MM.1S (cell line): ENCODE results near the gene SENP1.

Experiments
- DNase-seq: peaks from one replicate; pipeline ENCODE4 v3.0.0-alpha.2; 2015
- H2AFZ ChIP-seq: fragments of 300-600 bp; sonication (generic); 2 replicates; pipeline ENCODE4 v1.6.0; 2016; ENCODE audit warnings: antibody characterized with exemption, low read length
- H3F3A ChIP-seq: fragments of 300-600 bp; sonication (generic); 2 replicates; pipeline ENCODE4 v1.6.1; 2016; ENCODE audit warnings: mild to moderate bottlenecking, antibody characterized with exemption, low read length, moderate library complexity, mixed read lengths; ENCODE audit not compliant: insufficient read depth
- H3K27ac ChIP-seq: fragments of 300-600 bp; sonication (generic); 2 replicates; pipeline ENCODE4 v1.5.1; 2016; ENCODE audit warnings: mild to moderate bottlenecking, low read length
- H3K27me3 ChIP-seq: fragments of 300-600 bp; sonication (generic); replicated peaks from 2 replicates; pipeline ENCODE4 v1.6.0; 2016; ENCODE audit warnings: low read length; ENCODE audit not compliant: insufficient read depth
- H3K36me3 ChIP-seq: fragments of 300-600 bp; sonication (generic); replicated peaks from 2 replicates; pipeline ENCODE4 v1.6.1; 2016; ENCODE audit warnings: mild to moderate bottlenecking, low read length, mixed read lengths; ENCODE audit not compliant: insufficient read depth
- H3K4me1 ChIP-seq: fragments of 300-600 bp; sonication (generic); 2 replicates; pipeline ENCODE4 v1.6.1; 2016; ENCODE audit warnings: low read length, mixed read lengths
- H3K4me2 ChIP-seq: fragments of 300-600 bp; sonication (generic); 2 replicates; pipeline ENCODE4 v1.6.0; 2016; ENCODE audit warnings: low read depth, low read length
- H3K4me3 ChIP-seq: fragments of 300-600 bp; sonication (generic); 2 replicates; pipeline ENCODE4 v1.5.1; 2016; ENCODE audit warnings: low read length, mixed read lengths
- H3K79me2 ChIP-seq: fragments of 300-600 bp; sonication (generic); 2 replicates; pipeline ENCODE4 v1.6.1; 2016; ENCODE audit warnings: mixed run types, low read length, mixed read lengths
- H3K9ac ChIP-seq: fragments of 300-600 bp; sonication (generic); 2 replicates; pipeline ENCODE4 v1.6.1; 2016; ENCODE audit warnings: low read length, mixed read lengths
- H3K9me2 ChIP-seq: fragments of 300-600 bp; sonication (generic); replicated peaks from 2 replicates; pipeline ENCODE4 v1.6.1; 2016; ENCODE audit warnings: mild to moderate bottlenecking, low read length, mixed read lengths; ENCODE audit not compliant: insufficient read depth
- H3K9me3 ChIP-seq: fragments of 300-600 bp; sonication (generic); replicated peaks from 2 replicates; pipeline ENCODE4 v1.6.1; 2016; ENCODE audit warnings: mild to moderate bottlenecking, low read length, mixed read lengths; ENCODE audit not compliant: insufficient read depth
- H4K20me1 ChIP-seq: fragments of 300-600 bp; sonication (generic); 2 replicates; pipeline ENCODE4 v1.6.1; 2016; ENCODE audit warnings: mild to moderate bottlenecking, low read length, moderate library complexity, mixed read lengths; ENCODE audit not compliant: insufficient read depth
- CTCF ChIP-seq: fragments of 300-600 bp; sonication (generic); IDR thresholded peaks from 2 replicates; pipeline ENCODE4 v1.5.1; 2016; ENCODE audit warnings: antibody characterized with exemption, low read length, mixed read lengths
- EZH2 ChIP-seq: fragments of 300-600 bp; sonication (generic); optimal IDR thresholded peaks from 2 replicates; pipeline ENCODE3; 2017; ENCODE audit warnings: low read depth, mild to moderate bottlenecking, antibody characterized with exemption, low read length, mixed read lengths
- EZH2phosphoT487 ChIP-seq: fragments of 300-600 bp; sonication (generic); IDR thresholded peaks from 2 replicates; pipeline ENCODE4 v1.6.1; 2018; ENCODE audit warnings: antibody characterized with exemption, low read length

Gene SENP1

GRCh38 chr12:48067250-48067938, 38.5 kb downstream of the SENP1 start:
- no peaks in the 10 kb centered on the region for H3K4me1 ChIP-seq
- H3K27me3 ChIP-seq = no peaks in the 10 kb centered on the region
- no peaks in the 10 kb centered on the region for H3K79me2 ChIP-seq
- no peak for TF ChIP-seq EZH2phosphoT487
- TF ChIP-seq EZH2 = no peak
- no peak for TF ChIP-seq CTCF
- no peak overlapping the region for H3K4me3 ChIP-seq
- no peaks in the 10 kb centered on the region for H3F3A ChIP-seq
- DNase-seq = no peak
- H3K27ac ChIP-seq = no peak overlapping the region
- H3K9me2 ChIP-seq = no peaks in the 10 kb centered on the region
- H3K4me2 ChIP-seq = no peak overlapping the region
- H3K9ac ChIP-seq = no peak overlapping the region
- peaks cover 18% of the 10 kb centered on the region for H3K36me3 ChIP-seq
- H2AFZ ChIP-seq = no peak overlapping the region
- H3K9me3 ChIP-seq = no peaks in the 10 kb centered on the region
- H4K20me1 ChIP-seq = no peaks in the 10 kb centered on the region

DNA sequence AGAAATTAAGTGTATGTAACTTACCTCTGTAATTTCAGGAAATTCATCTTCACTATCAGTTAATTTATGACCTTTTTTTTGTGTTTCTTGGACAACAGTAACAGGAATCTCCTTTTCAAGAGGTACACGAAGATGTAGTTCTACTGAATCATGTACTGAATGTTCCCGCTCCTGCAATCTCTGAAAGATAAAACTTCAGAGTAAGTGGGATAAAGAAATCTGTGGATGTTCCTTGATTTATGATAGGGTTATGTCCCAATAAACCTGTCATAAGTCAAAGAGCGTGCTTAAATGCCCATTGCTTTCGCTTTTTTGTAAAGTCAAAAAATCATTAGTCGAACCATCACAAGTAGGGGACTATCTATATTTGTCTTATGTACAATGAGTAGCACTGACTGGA, 40.8 kb downstream of the SENP1 start:
- no peak overlapping the region for H3K4me2 ChIP-seq
- H3K4me3 ChIP-seq = no peak overlapping the region
- H3K4me1 ChIP-seq = no peaks in the 10 kb centered on the region
- no peaks in the 10 kb centered on the region for H3F3A ChIP-seq
- no peak overlapping the region for H3K27ac ChIP-seq
- H3K9me2 ChIP-seq = no peaks in the 10 kb centered on the region
- TF ChIP-seq EZH2 (no peak), EZH2phosphoT487 (no peak), CTCF (no peak)
- no peaks in the 10 kb centered on the region for H3K9me3 ChIP-seq
- H3K9ac ChIP-seq = no peak overlapping the region
- H3K27me3 ChIP-seq = no peaks in the 10 kb centered on the region
- H4K20me1 ChIP-seq = no peaks in the 10 kb centered on the region
- no peaks in the 10 kb centered on the region for H3K79me2 ChIP-seq
- no peak overlapping the region for H2AFZ ChIP-seq
- no peak for DNase-seq
- peaks cover 19% of the 10 kb centered on the region for H3K36me3 ChIP-seq

DNA sequence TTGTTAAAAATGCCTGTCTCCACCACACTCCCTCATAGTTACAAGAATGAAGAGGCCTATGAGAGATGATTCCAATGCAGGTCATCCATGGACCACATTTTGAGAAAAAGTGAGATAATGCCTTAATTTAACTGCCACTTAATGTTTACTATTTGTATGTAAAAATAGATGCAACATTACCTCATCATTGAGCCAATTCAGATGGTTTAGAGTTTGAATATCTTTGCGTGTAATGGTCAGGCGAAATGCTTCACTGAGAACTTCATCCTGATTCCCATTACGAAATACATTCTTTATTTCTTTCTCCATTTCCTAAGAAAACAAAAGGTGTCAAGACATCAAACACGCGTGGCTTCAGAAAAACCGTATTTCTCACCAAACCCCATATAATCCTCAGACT, 42.3 kb downstream of the SENP1 start:
- Histone ChIP-seq H3K4me3 (no peak overlapping the region), H3K9ac (no peak overlapping the region), H3K9me2 (no peaks in the 10 kb centered on the region), H3K27ac (no peak overlapping the region), H3F3A (no peaks in the 10 kb centered on the region), H3K27me3 (no peaks in the 10 kb centered on the region), H3K36me3 (peaks cover 24% of the 10 kb centered on the region), H3K9me3 (no peaks in the 10 kb centered on the region), H4K20me1 (no peaks in the 10 kb centered on the region), H3K4me1 (no peaks in the 10 kb centered on the region), H3K4me2 (no peak overlapping the region), H2AFZ (no peak overlapping the region), H3K79me2 (no peaks in the 10 kb centered on the region)
- no peak for DNase-seq
- TF ChIP-seq EZH2phosphoT487 (no peak), EZH2 (no peak), CTCF (no peak)
